ENCODE data around the gene TRPM8. TPM values are rescaled to one million over a fixed set of nuclear protein-coding genes. Genes with fewer than 3 reads are reported as not detected.

The TRPM8 gene
- total RNA-seq, 2 donors from 2014 or later: not detected

- TF ChIP-seq CTCF (IDR thresholded peaks at IDR 0.05): no peak
Measured at GRCh38 chr2:233901367-233901766, 15.8 kb upstream of the TRPM8 start.

GRCh38 chr2:233901884-233902283 is 15.3 kb upstream of the TRPM8 start:
- no peaks in the 10 kb centered on the region for H3K4me1 ChIP-seq
- no peak for DNase-seq (ENCODE audit: low spot score)

More at GRCh38 chr2:233901367-233901766, 15.8 kb upstream of the TRPM8 start:
- Histone ChIP-seq H3K4me1 (no peaks in the 10 kb centered on the region), H3K27ac (no peak overlapping the region), H3K36me3 (no peaks in the 10 kb centered on the region), H3K27me3 (no peaks in the 10 kb centered on the region), H3K4me3 (no peak overlapping the region), H3K9me3 (no peaks in the 10 kb centered on the region)
- no peak for DNase-seq (ENCODE audit: low spot score)

GRCh38 chr2:233905945-233906344 is 11.2 kb upstream of the TRPM8 start:
- TF ChIP-seq CTCF (IDR thresholded peaks at IDR 0.05): no peak
- H3K36me3 ChIP-seq: no peaks in the 10 kb centered on the region
- no peak overlapping the region for H3K27ac ChIP-seq
- no peak overlapping the region for H3K4me3 ChIP-seq
- no peaks in the 10 kb centered on the region for H3K27me3 ChIP-seq
- H3K9me3 ChIP-seq: no peaks in the 10 kb centered on the region
- no peak for DNase-seq (ENCODE audit: low spot score)
- H3K4me1 ChIP-seq: no peaks in the 10 kb centered on the region

More at GRCh38 chr2:233901884-233902283, 15.3 kb upstream of the TRPM8 start:
- TF ChIP-seq CTCF (IDR thresholded peaks at IDR 0.05): no peak
- Histone ChIP-seq H3K27ac (no peak overlapping the region), H3K9me3 (no peaks in the 10 kb centered on the region), H3K4me3 (no peak overlapping the region), H3K36me3 (no peaks in the 10 kb centered on the region), H3K27me3 (no peaks in the 10 kb centered on the region)

- H3K9me3 ChIP-seq: no peaks in the 10 kb centered on the region
- no peaks in the 10 kb centered on the region for H3K27me3 ChIP-seq
- DNase-seq (ENCODE audit: low spot score): no peak
- H3K27ac ChIP-seq: no peak overlapping the region
- no peak for TF ChIP-seq CTCF (IDR thresholded peaks at IDR 0.05)
- H3K36me3 ChIP-seq: no peaks in the 10 kb centered on the region
- no peaks in the 10 kb centered on the region for H3K4me1 ChIP-seq
- no peak overlapping the region for H3K4me3 ChIP-seq
Measured at GRCh38 chr2:233907627-233908026, 9.5 kb upstream of the TRPM8 start.

GRCh38 chr2:233912691-233913423 is 4.3 kb upstream of the TRPM8 start:
- no peaks in the 10 kb centered on the region for H3K27me3 ChIP-seq
- no peak for DNase-seq (ENCODE audit: low spot score)
- H3K27ac ChIP-seq: no peak overlapping the region
- H3K9me3 ChIP-seq: no peaks in the 10 kb centered on the region
- TF ChIP-seq CTCF (IDR thresholded peaks at IDR 0.05): no peak
- no peaks in the 10 kb centered on the region for H3K36me3 ChIP-seq
- no peaks in the 10 kb centered on the region for H3K4me1 ChIP-seq
- H3K4me3 ChIP-seq: no peak overlapping the region

GRCh38 chr2:233915128-233915527 is 2.0 kb upstream of the TRPM8 start:
- Histone ChIP-seq H3K4me3 (no peak overlapping the region), H3K27ac (no peak overlapping the region), H3K27me3 (no peaks in the 10 kb centered on the region), H3K4me1 (no peaks in the 10 kb centered on the region), H3K9me3 (no peaks in the 10 kb centered on the region), H3K36me3 (no peaks in the 10 kb centered on the region)
- no peak for DNase-seq (ENCODE audit: low spot score)
- TF ChIP-seq CTCF (IDR thresholded peaks at IDR 0.05): no peak

All from right atrium auricular region (tissue), 2 donors.